ENCODE measurements around the gene NAP1L1.

NAP1L1 gene

DNA sequence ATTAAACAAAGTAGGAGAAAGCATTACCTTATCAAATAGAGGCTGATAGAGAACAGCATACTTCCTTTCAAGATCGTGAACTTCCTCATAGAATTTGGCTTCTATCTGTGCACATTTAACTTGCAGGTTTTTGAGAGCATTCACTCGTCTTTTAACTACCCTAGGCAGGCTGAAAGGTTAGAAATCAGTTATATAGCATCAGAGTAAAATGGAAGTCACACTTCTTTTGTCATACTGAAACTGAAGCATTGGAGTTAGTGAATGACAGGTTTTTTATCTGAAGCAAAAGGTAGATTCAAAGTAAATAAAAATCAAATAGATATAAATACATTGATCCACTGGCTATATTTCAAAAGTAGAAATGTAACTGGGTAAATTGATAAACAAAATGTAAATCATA lies 24.4 kb downstream of the NAP1L1 start:
- H3K4me3 ChIP-seq (ENCODE audit: low read depth, low read length), result no peak overlapping the region
- TF ChIP-seq, protein P1, sequence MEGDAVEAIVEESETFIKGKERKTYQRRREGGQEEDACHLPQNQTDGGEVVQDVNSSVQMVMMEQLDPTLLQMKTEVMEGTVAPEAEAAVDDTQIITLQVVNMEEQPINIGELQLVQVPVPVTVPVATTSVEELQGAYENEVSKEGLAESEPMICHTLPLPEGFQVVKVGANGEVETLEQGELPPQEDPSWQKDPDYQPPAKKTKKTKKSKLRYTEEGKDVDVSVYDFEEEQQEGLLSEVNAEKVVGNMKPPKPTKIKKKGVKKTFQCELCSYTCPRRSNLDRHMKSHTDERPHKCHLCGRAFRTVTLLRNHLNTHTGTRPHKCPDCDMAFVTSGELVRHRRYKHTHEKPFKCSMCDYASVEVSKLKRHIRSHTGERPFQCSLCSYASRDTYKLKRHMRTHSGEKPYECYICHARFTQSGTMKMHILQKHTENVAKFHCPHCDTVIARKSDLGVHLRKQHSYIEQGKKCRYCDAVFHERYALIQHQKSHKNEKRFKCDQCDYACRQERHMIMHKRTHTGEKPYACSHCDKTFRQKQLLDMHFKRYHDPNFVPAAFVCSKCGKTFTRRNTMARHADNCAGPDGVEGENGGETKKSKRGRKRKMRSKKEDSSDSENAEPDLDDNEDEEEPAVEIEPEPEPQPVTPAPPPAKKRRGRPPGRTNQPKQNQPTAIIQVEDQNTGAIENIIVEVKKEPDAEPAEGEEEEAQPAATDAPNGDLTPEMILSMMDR (IDR thresholded peaks at IDR 0.05; ENCODE audit: borderline replicate concordance, insufficient read depth, low read depth, low read length), result no peak

DNA sequence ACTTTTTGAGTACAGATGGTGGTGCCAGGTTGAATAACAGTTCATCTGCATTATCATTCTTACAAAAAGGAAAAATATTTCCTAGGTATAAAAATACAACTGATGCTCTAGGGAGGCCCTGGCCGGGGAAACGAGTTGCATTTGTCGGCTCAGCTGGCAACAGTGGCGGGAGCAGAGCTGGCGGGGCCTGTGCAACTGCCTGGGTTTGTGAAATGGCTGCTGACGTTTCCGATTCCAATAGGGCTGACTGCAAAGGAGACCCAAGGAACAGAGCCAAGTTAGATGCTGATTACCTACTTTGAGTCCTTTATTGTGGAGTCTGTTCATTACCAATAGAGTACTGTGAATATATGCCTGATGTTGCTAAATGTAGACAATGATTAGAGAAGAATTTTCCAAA lies 27.2 kb downstream of the NAP1L1 start:
- TF ChIP-seq, protein P1 (IDR thresholded peaks at IDR 0.05; ENCODE audit: borderline replicate concordance, insufficient read depth, low read depth, low read length), result no peak

DNA sequence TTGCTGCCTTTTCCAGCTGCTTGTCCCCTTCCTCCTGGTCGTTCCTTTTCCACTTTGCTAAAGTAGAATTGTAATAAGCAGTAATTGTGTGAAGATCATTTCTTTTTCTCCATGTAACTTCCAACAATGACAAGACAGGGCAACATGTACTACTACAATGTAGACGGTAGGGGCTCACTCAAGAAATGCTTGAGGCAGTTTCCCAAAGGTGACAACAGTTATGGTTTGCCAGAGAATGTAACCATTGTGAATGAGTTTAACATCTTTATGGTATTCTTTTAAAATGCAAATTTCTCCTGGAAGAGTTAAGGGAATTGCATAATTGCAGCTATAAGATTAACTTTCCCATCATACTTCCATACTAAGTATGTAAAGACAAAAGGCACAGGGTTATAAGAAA lies 29.1 kb downstream of the NAP1L1 start:
- TF ChIP-seq, protein P1 (IDR thresholded peaks at IDR 0.05; ENCODE audit: borderline replicate concordance, insufficient read depth, low read depth, low read length), result no peak
- no peak overlapping the region for H3K4me3 ChIP-seq (ENCODE audit: low read depth, low read length)

More for the DNA sequence above, 27.2 kb downstream of the NAP1L1 start:
- no peak overlapping the region for H3K4me3 ChIP-seq (ENCODE audit: low read depth, low read length)

DNA sequence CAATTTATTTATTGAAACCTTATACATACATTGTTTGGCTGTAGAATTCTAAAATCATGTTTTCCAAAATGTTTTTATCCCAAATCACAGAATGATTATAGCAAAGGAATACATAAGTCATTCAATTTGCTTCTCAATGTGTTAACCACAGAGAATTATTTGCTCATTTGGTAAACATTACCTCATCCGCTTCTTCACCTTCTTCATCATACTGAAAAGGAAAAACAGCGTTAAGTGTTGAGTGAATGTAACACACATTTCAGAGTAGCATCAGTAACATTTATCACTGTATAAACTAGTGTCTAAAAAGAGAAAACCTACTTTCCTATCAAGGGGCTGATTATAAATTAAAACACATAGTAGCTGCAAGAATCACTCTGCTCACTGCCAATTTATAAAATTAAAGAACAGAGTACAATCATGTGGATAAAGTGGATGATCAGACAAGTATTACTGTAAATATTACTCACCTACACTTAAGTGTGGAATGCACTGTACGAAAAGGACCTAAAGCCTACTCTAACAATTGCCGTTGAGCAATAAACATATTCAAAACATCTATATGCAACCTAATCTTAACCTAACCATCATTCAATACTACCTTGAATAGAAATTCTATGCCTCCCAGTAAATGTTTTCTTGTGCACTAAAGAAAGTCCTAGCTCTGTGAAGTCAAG lies 34.8 kb downstream of the NAP1L1 start:
- no peak overlapping the region for H3K4me3 ChIP-seq (ENCODE audit: low read depth, low read length)
- TF ChIP-seq, protein P1 (IDR thresholded peaks at IDR 0.05; ENCODE audit: borderline replicate concordance, insufficient read depth, low read depth, low read length), result no peak

DNA sequence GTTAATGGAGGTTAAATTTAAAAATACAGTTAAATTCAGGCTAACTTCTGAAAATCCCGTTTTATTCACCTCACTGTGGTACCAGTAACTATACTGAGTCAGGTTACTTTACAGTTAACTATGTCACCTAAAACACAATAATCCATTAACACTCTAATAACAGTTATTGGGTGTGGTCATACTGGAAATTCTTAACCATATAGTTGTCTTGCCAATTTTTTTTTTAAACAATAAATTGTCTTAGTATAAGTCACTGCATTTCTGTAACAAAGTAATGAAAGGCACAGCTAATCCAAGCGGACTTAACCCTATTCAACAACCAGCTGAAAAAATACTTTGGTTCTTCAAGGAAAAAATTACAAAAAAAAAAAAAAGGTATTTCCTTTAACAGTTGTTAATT lies 36.7 kb downstream of the NAP1L1 start:
- no peak overlapping the region for H3K4me3 ChIP-seq (ENCODE audit: low read depth, low read length)
- TF ChIP-seq, protein P1 (IDR thresholded peaks at IDR 0.05; ENCODE audit: borderline replicate concordance, insufficient read depth, low read depth, low read length), result no peak

DNA sequence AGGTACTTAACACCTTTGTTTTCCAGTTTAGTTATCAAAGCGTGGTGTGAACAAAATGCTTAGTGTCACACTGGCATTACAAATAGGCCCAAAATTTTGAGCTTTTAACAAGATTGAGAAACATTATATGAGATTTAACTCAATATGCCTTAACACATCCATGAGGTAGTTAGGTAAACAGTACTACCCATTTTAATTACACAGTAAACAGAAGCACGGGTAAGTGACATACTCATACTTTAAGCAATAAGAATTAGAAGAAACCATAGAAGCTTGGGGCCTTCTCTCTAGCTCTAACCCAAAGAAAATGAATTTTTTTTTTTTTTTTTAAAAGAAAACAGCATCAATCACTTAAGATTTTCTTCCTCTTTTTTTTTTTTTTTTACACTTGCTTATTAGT lies 37.4 kb downstream of the NAP1L1 start:
- TF ChIP-seq, protein P1 (IDR thresholded peaks at IDR 0.05; ENCODE audit: borderline replicate concordance, insufficient read depth, low read depth, low read length), result no peak

DNA sequence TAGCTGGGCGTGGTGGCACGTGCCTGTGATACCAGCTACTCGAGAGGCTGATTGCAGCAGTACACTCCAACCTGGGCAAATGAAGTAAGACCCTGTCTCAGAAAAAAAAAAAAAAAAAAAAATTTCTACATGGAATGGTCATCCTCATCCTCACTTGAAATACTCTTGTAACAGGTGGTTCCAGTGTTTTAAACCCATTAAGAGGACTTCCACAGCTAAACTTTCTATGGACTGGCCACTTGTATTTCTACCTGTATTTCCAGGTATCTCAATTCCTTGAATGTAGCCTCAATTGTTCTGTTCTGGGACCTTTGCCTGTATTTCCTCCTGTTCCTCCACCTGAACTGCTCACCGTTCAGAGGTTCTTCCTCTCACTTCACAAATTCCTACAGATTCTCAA lies 41.1 kb downstream of the NAP1L1 start:
- H3K4me3 ChIP-seq (ENCODE audit: low read depth, low read length), result no peak overlapping the region
- TF ChIP-seq, protein P1 (IDR thresholded peaks at IDR 0.05; ENCODE audit: borderline replicate concordance, insufficient read depth, low read depth, low read length), result no peak

More for the DNA sequence above, 37.4 kb downstream of the NAP1L1 start:
- no peak overlapping the region for H3K4me3 ChIP-seq (ENCODE audit: low read depth, low read length)
